DOHH2 (cell line): ENCODE measurements around the gene FNDC3B.

Source experiments
- H3F3A ChIP-seq: fragments of 200-600 bp; sonication (generic), shearing (Covaris generic); 2 replicates; pipeline ENCODE4 v1.6.0; 2016; ENCODE audit warnings: antibody characterized with exemption, mild to moderate bottlenecking; ENCODE audit not compliant: control insufficient read depth, insufficient read depth
- H3K27ac ChIP-seq: fragments of 200-600 bp; sonication (generic); 2 replicates; pipeline ENCODE4 v1.5.1; 2014; ENCODE audit warnings: low read depth, mild to moderate bottlenecking, low read length, moderate library complexity
- H3K27me3 ChIP-seq: fragments of 200-600 bp; sonication (generic); 2 replicates; pipeline ENCODE4 v1.6.1; 2014; ENCODE audit warnings: mild to moderate bottlenecking, low read length, mixed read lengths; ENCODE audit not compliant: control insufficient read depth
- H3K36me3 ChIP-seq: fragments of 200-600 bp; sonication (generic); 2 replicates; pipeline ENCODE4 v1.6.1; 2014; ENCODE audit warnings: mild to moderate bottlenecking, low read length, moderate library complexity, mixed read lengths; ENCODE audit not compliant: control insufficient read depth
- H3K4me1 ChIP-seq: fragments of 200-600 bp; sonication (generic); 2 replicates; pipeline ENCODE4 v1.6.1; 2014; ENCODE audit warnings: mild to moderate bottlenecking, low read length, mixed read lengths; ENCODE audit not compliant: control insufficient read depth
- H3K4me2 ChIP-seq: fragments of 200-600 bp; sonication (generic); 2 replicates; pipeline ENCODE4 v1.6.0; 2014; ENCODE audit warnings: mild to moderate bottlenecking, low read length, moderate library complexity
- H3K4me3 ChIP-seq: fragments of 200-600 bp; sonication (generic); 2 replicates; pipeline ENCODE4 v1.5.1; 2014; ENCODE audit warnings: mild to moderate bottlenecking, low read length, mixed read lengths
- H3K79me2 ChIP-seq: fragments of 200-600 bp; sonication (generic); 2 replicates; pipeline ENCODE4 v1.6.1; 2014; ENCODE audit warnings: mild to moderate bottlenecking, low read length, mixed read lengths; ENCODE audit not compliant: control insufficient read depth
- H3K9me2 ChIP-seq: fragments of 200-600 bp; sonication (generic); replicated peaks from 2 replicates; pipeline ENCODE4 v1.6.1; 2014; ENCODE audit warnings: mild to moderate bottlenecking, low read length, mixed read lengths; ENCODE audit not compliant: control insufficient read depth
- H3K9me3 ChIP-seq: fragments of 200-600 bp; sonication (generic); 2 replicates; pipeline ENCODE4 v1.6.1; 2014; ENCODE audit warnings: antibody characterized with exemption, low read length, mixed read lengths; ENCODE audit not compliant: control insufficient read depth, insufficient read depth
- H4K20me1 ChIP-seq: fragments of 200-600 bp; sonication (generic); 2 replicates; pipeline ENCODE4 v1.6.0; 2014; ENCODE audit warnings: low read depth, mild to moderate bottlenecking, antibody characterized with exemption, low read length, moderate library complexity; ENCODE audit not compliant: control insufficient read depth, insufficient read depth
- EZH2phosphoT487 ChIP-seq: fragments of 200-600 bp; sonication (generic); IDR thresholded peaks from 2 replicates; pipeline ENCODE4 v1.6.1; 2017; ENCODE audit warnings: borderline replicate concordance, mild to moderate bottlenecking, antibody characterized with exemption, low read length, moderate library complexity, mixed read lengths
- TF ChIP-seq, protein P1 (sequence below): fragments of 200-600 bp; sonication (generic); IDR thresholded peaks from one replicate; pipeline ENCODE4 v1.5.1; 2014; ENCODE audit warnings: antibody characterized with exemption, mild to moderate bottlenecking, low read depth, low read length; ENCODE audit not compliant: poor library complexity, severe bottlenecking

The FNDC3B gene

GRCh38 chr3:172071780-172072330 lies 32.5 kb downstream of the FNDC3B start:
- H3K4me1 ChIP-seq = no peaks in the 10 kb centered on the region
- TF ChIP-seq EZH2phosphoT487 = no peak
- TF ChIP-seq, protein P1, sequence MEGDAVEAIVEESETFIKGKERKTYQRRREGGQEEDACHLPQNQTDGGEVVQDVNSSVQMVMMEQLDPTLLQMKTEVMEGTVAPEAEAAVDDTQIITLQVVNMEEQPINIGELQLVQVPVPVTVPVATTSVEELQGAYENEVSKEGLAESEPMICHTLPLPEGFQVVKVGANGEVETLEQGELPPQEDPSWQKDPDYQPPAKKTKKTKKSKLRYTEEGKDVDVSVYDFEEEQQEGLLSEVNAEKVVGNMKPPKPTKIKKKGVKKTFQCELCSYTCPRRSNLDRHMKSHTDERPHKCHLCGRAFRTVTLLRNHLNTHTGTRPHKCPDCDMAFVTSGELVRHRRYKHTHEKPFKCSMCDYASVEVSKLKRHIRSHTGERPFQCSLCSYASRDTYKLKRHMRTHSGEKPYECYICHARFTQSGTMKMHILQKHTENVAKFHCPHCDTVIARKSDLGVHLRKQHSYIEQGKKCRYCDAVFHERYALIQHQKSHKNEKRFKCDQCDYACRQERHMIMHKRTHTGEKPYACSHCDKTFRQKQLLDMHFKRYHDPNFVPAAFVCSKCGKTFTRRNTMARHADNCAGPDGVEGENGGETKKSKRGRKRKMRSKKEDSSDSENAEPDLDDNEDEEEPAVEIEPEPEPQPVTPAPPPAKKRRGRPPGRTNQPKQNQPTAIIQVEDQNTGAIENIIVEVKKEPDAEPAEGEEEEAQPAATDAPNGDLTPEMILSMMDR = no peak
- H3K9me2 ChIP-seq = no peaks in the 10 kb centered on the region
- no peak overlapping the region for H3K4me2 ChIP-seq
- no peak overlapping the region for H3K4me3 ChIP-seq
- H3K79me2 ChIP-seq = peaks cover 2% of the 10 kb centered on the region; the same call in 1 of the 2 replicates
- no peaks in the 10 kb centered on the region for H3K9me3 ChIP-seq
- H3K27me3 ChIP-seq = no peaks in the 10 kb centered on the region
- no peak overlapping the region for H3K27ac ChIP-seq
- H3K36me3 ChIP-seq = no peaks in the 10 kb centered on the region
- H3F3A ChIP-seq = no peaks in the 10 kb centered on the region
- H4K20me1 ChIP-seq = no peaks in the 10 kb centered on the region

GRCh38 chr3:172072543-172072942 lies 33.2 kb downstream of the FNDC3B start:
- TF ChIP-seq EZH2phosphoT487 = no peak
- TF ChIP-seq, protein P1 = no peak

DNA sequence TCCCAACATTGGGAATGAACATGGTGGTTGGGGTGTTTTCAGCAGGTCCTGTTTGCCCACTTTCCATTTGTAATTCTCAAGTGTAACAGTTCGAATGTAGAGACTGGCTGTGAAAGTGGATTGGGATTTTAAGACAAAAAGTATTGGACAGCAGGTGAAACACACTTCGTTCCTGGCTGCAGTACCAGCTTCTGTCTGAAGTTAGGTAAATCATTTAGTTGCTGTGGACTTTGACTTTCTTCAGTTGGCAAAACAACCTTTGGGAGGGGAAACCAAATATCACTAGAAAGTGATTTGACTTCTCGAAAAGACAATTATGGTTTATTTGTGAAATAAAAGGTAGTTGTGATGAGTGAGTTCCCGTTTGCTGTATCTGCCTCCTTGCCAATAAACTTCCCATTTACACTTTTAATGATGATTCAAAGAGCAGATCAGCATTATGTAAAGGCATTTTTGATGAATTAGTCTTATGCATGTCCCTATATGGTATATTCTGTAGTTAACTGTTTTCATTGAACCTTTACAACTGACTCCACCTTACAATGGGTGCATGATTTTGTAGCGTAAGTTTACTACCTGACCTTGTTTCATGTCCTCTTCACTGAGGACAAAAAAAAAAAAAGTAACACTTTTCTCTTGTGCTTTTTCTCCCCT lies 34.0 kb downstream of the FNDC3B start:
- TF ChIP-seq, protein P1 = no peak
- TF ChIP-seq EZH2phosphoT487 = no peak
- no peaks in the 10 kb centered on the region for H3F3A ChIP-seq
- no peak overlapping the region for H3K4me3 ChIP-seq
- H3K27ac ChIP-seq = no peak overlapping the region
- no peaks in the 10 kb centered on the region for H3K4me1 ChIP-seq
- no peaks in the 10 kb centered on the region for H3K9me2 ChIP-seq
- H3K27me3 ChIP-seq = no peaks in the 10 kb centered on the region
- H3K36me3 ChIP-seq = no peaks in the 10 kb centered on the region
- H4K20me1 ChIP-seq = no peaks in the 10 kb centered on the region
- H3K79me2 ChIP-seq = no peaks in the 10 kb centered on the region
- no peaks in the 10 kb centered on the region for H3K9me3 ChIP-seq
- no peak overlapping the region for H3K4me2 ChIP-seq

More at GRCh38 chr3:172072543-172072942, 33.2 kb downstream of the FNDC3B start:
- Histone ChIP-seq H3K4me3 (no peak overlapping the region), H3K27ac (no peak overlapping the region), H4K20me1 (no peaks in the 10 kb centered on the region), H3K4me2 (no peak overlapping the region), H3F3A (no peaks in the 10 kb centered on the region), H3K79me2 (peaks cover 2% of the 10 kb centered on the region; the same call in 1 of the 2 replicates), H3K9me2 (no peaks in the 10 kb centered on the region), H3K9me3 (no peaks in the 10 kb centered on the region), H3K27me3 (no peaks in the 10 kb centered on the region), H3K36me3 (no peaks in the 10 kb centered on the region), H3K4me1 (no peaks in the 10 kb centered on the region)
